Right lobe of liver (tissue), 4 donors: Measurements from ENCODE around the gene EIF3B.

Source experiments
- POLR2A ChIP-seq: fragments of 450-650 bp; IDR thresholded peaks from one replicate; pipeline ENCODE4 v1.6.1; 2017; ENCODE audit warnings: antibody characterized with exemption, mild to moderate bottlenecking
- TF ChIP-seq, protein P1 (sequence below), 4 donors: fragments of 200-600 bp in 3 of 4; fragments of 450-650 bp in 1 of 4; IDR thresholded peaks; one replicate each; pipeline versions ENCODE4 v1.5.1 to v1.8.0; 2016 to 2022; ENCODE audit warnings: antibody characterized with exemption in 4 of 4, mild to moderate bottlenecking in 2 of 4
- donor health status: DM: no; HTN: no; CAD: no.
- donor health status: DM: no; HTN: no; CAD: no.
- donor health status: DM: no; HTN: yes; CAD: no.

GRCh38 chr7:2393706-2394105 is 39.1 kb downstream of the EIF3B start:
- TF ChIP-seq, protein P1, sequence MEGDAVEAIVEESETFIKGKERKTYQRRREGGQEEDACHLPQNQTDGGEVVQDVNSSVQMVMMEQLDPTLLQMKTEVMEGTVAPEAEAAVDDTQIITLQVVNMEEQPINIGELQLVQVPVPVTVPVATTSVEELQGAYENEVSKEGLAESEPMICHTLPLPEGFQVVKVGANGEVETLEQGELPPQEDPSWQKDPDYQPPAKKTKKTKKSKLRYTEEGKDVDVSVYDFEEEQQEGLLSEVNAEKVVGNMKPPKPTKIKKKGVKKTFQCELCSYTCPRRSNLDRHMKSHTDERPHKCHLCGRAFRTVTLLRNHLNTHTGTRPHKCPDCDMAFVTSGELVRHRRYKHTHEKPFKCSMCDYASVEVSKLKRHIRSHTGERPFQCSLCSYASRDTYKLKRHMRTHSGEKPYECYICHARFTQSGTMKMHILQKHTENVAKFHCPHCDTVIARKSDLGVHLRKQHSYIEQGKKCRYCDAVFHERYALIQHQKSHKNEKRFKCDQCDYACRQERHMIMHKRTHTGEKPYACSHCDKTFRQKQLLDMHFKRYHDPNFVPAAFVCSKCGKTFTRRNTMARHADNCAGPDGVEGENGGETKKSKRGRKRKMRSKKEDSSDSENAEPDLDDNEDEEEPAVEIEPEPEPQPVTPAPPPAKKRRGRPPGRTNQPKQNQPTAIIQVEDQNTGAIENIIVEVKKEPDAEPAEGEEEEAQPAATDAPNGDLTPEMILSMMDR (IDR thresholded peaks at IDR 0.05), result no peak
- TF ChIP-seq POLR2A, result no peak
